Lung (tissue), 12 donors: ENCODE data around the gene MUS81. TPM values are rescaled to one million over a fixed set of nuclear protein-coding genes. Genes with fewer than 3 reads are reported as not detected.

Source experiments
- ATAC-seq: fragments of 200-7000 bp; cut with Tn5 transposase; one replicate; pipeline ENCODE4 v1.9.1; 2020; ENCODE audit warnings: moderate number of reproducible peaks; ENCODE audit not compliant: insufficient read depth, low FRiP score
- DNase-seq, 3 donors: peaks; one replicate each; pipeline ENCODE4 v3.0.0-alpha.2; 2013 to 2017
- H3K27ac ChIP-seq, 2 donors: one replicate each; pipeline ENCODE4 v1.5.1; 2013; ENCODE audit warnings: mild to moderate bottlenecking in 2 of 2, moderate library complexity in 2 of 2, control low read depth in 1 of 2, inconsistent platforms in 1 of 2, low read depth in 1 of 2, low read length in 1 of 2
- H3K27me3 ChIP-seq, 3 donors: one replicate each; pipeline ENCODE4 v1.5.1; 2013; ENCODE audit warnings: low read length in 2 of 3; ENCODE audit not compliant: control insufficient read depth in 3 of 3, insufficient read depth in 3 of 3
- H3K36me3 ChIP-seq, 4 donors: one replicate each; pipeline ENCODE4 v1.5.1; 2013; ENCODE audit warnings: low read length in 4 of 4, mild to moderate bottlenecking in 1 of 4, moderate library complexity in 1 of 4; ENCODE audit not compliant: control insufficient read depth in 4 of 4, insufficient read depth in 4 of 4
- H3K4me1 ChIP-seq, 5 donors: one replicate each; pipeline ENCODE4 v1.5.1; 2013; ENCODE audit warnings: low read length in 5 of 5, mild to moderate bottlenecking in 2 of 5, moderate library complexity in 1 of 5; ENCODE audit not compliant: control insufficient read depth in 5 of 5, insufficient read depth in 5 of 5
- H3K4me3 ChIP-seq: one replicate; pipeline ENCODE4 v1.5.1; 2013; ENCODE audit warnings: mild to moderate bottlenecking, control low read depth, moderate library complexity
- H3K9ac ChIP-seq, 2 donors: one replicate each; pipeline ENCODE4 v1.5.1; 2013; ENCODE audit warnings: low read length in 2 of 2, control low read depth in 1 of 2; ENCODE audit not compliant: insufficient read depth in 1 of 2
- H3K9me3 ChIP-seq, 4 donors: one replicate each; pipeline ENCODE4 v1.5.1; 2013; ENCODE audit warnings: low read length in 3 of 4, mild to moderate bottlenecking in 1 of 4, moderate library complexity in 1 of 4; ENCODE audit not compliant: control insufficient read depth in 4 of 4, insufficient read depth in 3 of 4
- CTCF ChIP-seq: IDR thresholded peaks from 2 replicates; pipeline ENCODE4 v1.5.1; 2012; ENCODE audit warnings: mild to moderate bottlenecking; ENCODE audit errors: control extremely low read depth, extremely low read depth
- WGBS, 2 donors: extraction: QIAGEN DNeasy Blood & Tissue Kit; methylation state at CpG; one replicate each; pipeline ENCODE4 v1.1.7; 2013; 5-methylcytosine and 5-hydroxymethylcytosine counted together
- polyA plus RNA-seq, 2 donors: library from polyadenylated mRNA; stranded (reverse); fragments of 200-250 nt; gene quantifications; one replicate each; pipeline ENCODE4 v1.2.1, GENCODE V29; 2013
- total RNA-seq, 2 donors: library from RNA; depleted of rRNA in 1 of 2; stranded (reverse); fragments of >200 nt in 1 of 2; gene quantifications; one replicate each; pipeline ENCODE4 v1.2.1, GENCODE V29; 2014 to 2021
- donor health status: control.
- donor health status: control.
- donor health status: Bipolar disorder and iron deficiency.
- donor health status: healthy.
- donor health status: DM: yes; HTN: yes; CAD: no.

Gene MUS81
- total and polyA plus RNA-seq, 4 donors = 35.0 to 62.2 (median 53.8) TPM

GRCh38 chr11:65903068-65903481 lies 42.8 kb downstream of the MUS81 start:
- Histone ChIP-seq H3K9ac (no peak overlapping the region), H3K36me3 (no peaks in the 10 kb centered on the region), H3K9me3 (no peaks in the 10 kb centered on the region), H3K4me3 (no peak overlapping the region), H3K27me3 (peaks cover 0 to 39% (median 27%) of the 10 kb centered on the region in 3 donors), H3K27ac (peak overlapping the region in 1 of 2 donors; percentile 26), H3K4me1 (peaks cover 0 to 4% (median 0%) of the 10 kb centered on the region in 5 donors)
- WGBS, 2 donors = 18 to 25% methylated on average over 5 of the region's 5 CpGs
- DNase-seq (no peak), ATAC-seq (no peak)
- no peak for TF ChIP-seq CTCF

DNA sequence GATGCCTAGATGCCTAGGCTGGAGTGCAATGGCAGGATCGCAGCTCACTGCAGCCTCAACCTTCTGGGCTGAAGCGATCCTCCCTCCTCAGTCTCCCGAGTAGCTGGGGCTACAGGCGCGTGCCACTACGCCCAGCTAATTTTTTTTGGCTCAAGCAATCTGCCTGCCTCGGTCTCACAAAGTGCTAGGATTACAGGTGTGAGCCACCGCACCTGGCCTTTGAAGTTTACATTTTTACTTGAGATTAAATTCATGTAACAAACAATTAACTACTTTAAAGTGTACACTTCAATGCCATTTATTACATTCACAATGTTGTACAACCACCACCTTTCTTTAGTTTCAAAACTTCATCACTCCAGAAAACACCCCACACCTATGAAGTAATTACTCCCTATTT lies 43.5 kb downstream of the MUS81 start:
- DNase-seq (no peak), ATAC-seq (no peak)
- H3K36me3 ChIP-seq = no peaks in the 10 kb centered on the region
- peaks cover 0 to 4% (median 0%) of the 10 kb centered on the region in 5 donors for H3K4me1 ChIP-seq
- TF ChIP-seq CTCF = no peak
- H3K27ac ChIP-seq = no peak overlapping the region
- no peak overlapping the region for H3K4me3 ChIP-seq
- no peak overlapping the region for H3K9ac ChIP-seq
- no peaks in the 10 kb centered on the region for H3K9me3 ChIP-seq
- 79 to 90% methylated on average over 8 of the region's 8 CpGs for WGBS, 2 donors
- H3K27me3 ChIP-seq = peaks cover 0 to 35% (median 22%) of the 10 kb centered on the region in 3 donors

DNA sequence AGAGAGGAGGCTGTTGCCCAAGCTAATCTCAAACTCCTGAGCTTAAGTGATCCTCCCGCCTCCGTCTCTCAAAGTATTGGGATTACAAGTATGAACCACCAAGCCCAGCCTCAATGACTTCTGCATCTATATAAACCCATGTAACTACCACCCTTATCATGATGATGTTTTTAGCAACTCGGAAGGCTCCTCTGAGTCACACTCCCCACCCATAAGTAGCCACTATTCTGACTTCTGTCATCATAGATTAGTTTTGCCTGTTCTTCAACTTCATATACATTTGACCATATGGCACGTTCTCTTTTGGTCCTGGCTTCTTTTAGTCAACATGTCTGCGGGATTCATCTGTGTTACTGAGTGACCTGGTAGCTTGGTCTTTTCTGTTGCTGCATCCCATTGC lies 46.4 kb downstream of the MUS81 start:
- no peak for DNase-seq
- no peak for ATAC-seq
- Histone ChIP-seq H3K4me3 (no peak overlapping the region), H3K36me3 (no peaks in the 10 kb centered on the region), H3K27ac (no peak overlapping the region), H3K4me1 (peaks cover 0 to 6% (median 5%) of the 10 kb centered on the region in 5 donors), H3K9me3 (no peaks in the 10 kb centered on the region), H3K27me3 (peaks cover 0 to 14% (median 6%) of the 10 kb centered on the region in 3 donors), H3K9ac (no peak overlapping the region)
- 85 to 92% methylated on average over 5 of the region's 5 CpGs for WGBS, 2 donors
- TF ChIP-seq CTCF = no peak

GRCh38 chr11:65907878-65908277 lies 47.6 kb downstream of the MUS81 start:
- Histone ChIP-seq H3K4me3 (no peak overlapping the region), H3K27ac (no peak overlapping the region), H3K9ac (no peak overlapping the region), H3K36me3 (no peaks in the 10 kb centered on the region), H3K9me3 (no peaks in the 10 kb centered on the region), H3K27me3 (peaks cover 0 to 6% (median 6%) of the 10 kb centered on the region in 3 donors), H3K4me1 (peaks cover 0 to 13% (median 5%) of the 10 kb centered on the region in 5 donors)
- ATAC-seq (no peak), DNase-seq (no peak)
- WGBS, 2 donors = 79 to 86% methylated on average over 6 of the region's 6 CpGs
- TF ChIP-seq CTCF = no peak
